GM21786 (cell line): Measurements from ENCODE around the gene MGRN1.

Experiments used
- ATAC-seq: cut with Tn5 transposase; IDR thresholded peaks from one replicate; pipeline ENCODE4 v1.9.1; 2021; ENCODE audit not compliant: unreplicated experiment

The MGRN1 gene

GRCh38 chr16:4603624-4604170 is 20.9 kb upstream of the MGRN1 start:
- no peak for ATAC-seq

- no peak for ATAC-seq
Observed at GRCh38 chr16:4604401-4604800, 20.2 kb upstream of the MGRN1 start.

- no peak for ATAC-seq
Observed at GRCh38 chr16:4606354-4606753, 18.3 kb upstream of the MGRN1 start.

- ATAC-seq, result no peak
Observed at GRCh38 chr16:4607841-4608703, 16.6 kb upstream of the MGRN1 start.

- ATAC-seq, result no peak
Observed at GRCh38 chr16:4608704-4608980, 16.0 kb upstream of the MGRN1 start.

- no peak for ATAC-seq
Observed at GRCh38 chr16:4609200-4610010, 15.2 kb upstream of the MGRN1 start.

- no peak for ATAC-seq
Observed at GRCh38 chr16:4610011-4611005, 14.3 kb upstream of the MGRN1 start.

GRCh38 chr16:4611337-4612021 is 13.1 kb upstream of the MGRN1 start:
- ATAC-seq, result no peak

GRCh38 chr16:4612474-4612931 is 12.1 kb upstream of the MGRN1 start:
- no peak for ATAC-seq

- ATAC-seq, result no peak
Observed at GRCh38 chr16:4612977-4613635, 11.5 kb upstream of the MGRN1 start.

GRCh38 chr16:4613636-4614570 is 10.7 kb upstream of the MGRN1 start:
- no peak for ATAC-seq

- ATAC-seq, result peak; percentile 49
Observed at GRCh38 chr16:4614571-4615383, 9.8 kb upstream of the MGRN1 start, which contains the start of gene UBALD1. Gene UBALD1 (minus strand): TSS chr16:4614888. CDS start chr16:4614797, 91 bp downstream.

GRCh38 chr16:4615384-4616046 is 9.1 kb upstream of the MGRN1 start:
- ATAC-seq, result no peak

- peak; percentile 78 for ATAC-seq
Observed at GRCh38 chr16:4616047-4616811, 8.4 kb upstream of the MGRN1 start.

- no peak for ATAC-seq
Observed at GRCh38 chr16:4617880-4618279, 6.7 kb upstream of the MGRN1 start.
